A673 (cell line): ENCODE results near the gene PPIG.

ENCODE experiments used
- CTCF ChIP-seq: fragments of 300-800, 200-600 bp; sonication (generic); conservative IDR thresholded peaks from 2 replicates; pipeline ENCODE4 v1.5.1; 2017; ENCODE audit warnings: low read depth, mild to moderate bottlenecking, antibody characterized with exemption, low read length, moderate library complexity, mixed read lengths
- EZH2 ChIP-seq: fragments of 200-600 bp; sonication (generic); IDR thresholded peaks from 2 replicates; pipeline ENCODE4 v1.6.1; 2017; ENCODE audit warnings: borderline replicate concordance, low read depth, mild to moderate bottlenecking, mixed read lengths, antibody characterized with exemption, low read length; ENCODE audit not compliant: poor library complexity, severe bottlenecking

- TF ChIP-seq CTCF: no peak
- TF ChIP-seq EZH2: no peak
Observed at GRCh38 chr2:169569948-169570347, 14.2 kb upstream of the PPIG start.
